GM21447 (cell line): ENCODE data around the gene NUDT4.
"Not testable (repeated sequence)": the region's sequence is repeated elsewhere in the genome, so short reads cannot be mapped to it uniquely, and the experiment has no call there.

ENCODE experiments used
- ATAC-seq: cut with Tn5 transposase; IDR thresholded peaks from one replicate; pipeline ENCODE4 v1.9.1; 2021; ENCODE audit not compliant: unreplicated experiment

Gene NUDT4

DNA sequence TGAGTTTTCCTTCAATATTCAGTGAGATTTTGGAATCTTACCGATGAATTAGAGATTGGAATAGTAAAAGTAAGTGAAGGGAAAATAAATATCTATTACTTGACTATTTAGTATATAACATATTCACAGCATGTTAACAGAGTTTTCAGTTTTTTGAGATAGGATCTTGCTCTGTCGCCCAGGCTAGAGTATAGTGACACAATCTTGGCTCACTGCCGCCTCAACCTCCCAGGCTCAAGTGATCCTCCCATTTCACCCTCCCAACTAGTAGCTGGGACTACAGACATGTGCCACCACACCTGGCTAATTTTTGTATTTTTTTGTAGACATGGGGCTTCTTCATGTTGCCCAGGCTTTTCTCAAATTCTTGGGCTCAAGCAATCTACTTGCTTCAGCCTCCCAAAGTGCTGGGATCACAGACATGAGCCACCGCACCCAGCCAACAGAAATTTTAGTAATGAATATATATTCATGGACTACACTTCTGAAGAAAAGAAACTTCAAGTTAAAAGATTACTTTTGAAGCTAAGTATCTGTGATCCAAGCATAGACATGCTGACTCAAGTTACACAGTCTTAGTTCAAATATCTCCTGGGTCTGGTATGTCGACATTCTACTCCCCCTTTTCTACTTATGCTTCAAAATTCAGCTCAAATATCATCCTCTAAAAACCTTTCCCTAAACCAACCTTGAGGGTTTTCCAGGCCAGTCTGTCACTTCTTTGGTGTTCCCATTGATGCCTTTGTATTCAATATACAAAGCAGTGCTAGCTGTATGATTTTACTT is 50.2 kb downstream of the NUDT4 start:
- no peak for ATAC-seq

DNA sequence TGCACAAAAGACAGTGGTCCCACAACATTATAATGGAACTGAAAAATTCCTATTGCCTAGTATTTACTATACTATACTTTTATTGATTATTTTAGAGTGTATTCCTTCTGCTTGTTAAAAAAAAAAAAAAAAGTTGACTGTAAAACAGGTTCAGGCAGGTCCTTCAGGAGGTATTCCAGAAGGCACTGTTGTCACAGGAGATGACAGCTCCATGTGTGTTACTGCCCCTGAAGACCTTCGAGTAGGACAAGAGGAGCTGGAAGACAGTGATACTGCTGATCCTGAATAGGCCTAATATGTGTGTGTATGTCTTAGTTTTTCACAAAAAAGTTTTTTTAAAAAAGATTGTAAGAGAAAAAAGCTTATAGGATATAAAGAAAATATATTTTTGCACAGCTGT is 51.7 kb downstream of the NUDT4 start:
- no peak for ATAC-seq

DNA sequence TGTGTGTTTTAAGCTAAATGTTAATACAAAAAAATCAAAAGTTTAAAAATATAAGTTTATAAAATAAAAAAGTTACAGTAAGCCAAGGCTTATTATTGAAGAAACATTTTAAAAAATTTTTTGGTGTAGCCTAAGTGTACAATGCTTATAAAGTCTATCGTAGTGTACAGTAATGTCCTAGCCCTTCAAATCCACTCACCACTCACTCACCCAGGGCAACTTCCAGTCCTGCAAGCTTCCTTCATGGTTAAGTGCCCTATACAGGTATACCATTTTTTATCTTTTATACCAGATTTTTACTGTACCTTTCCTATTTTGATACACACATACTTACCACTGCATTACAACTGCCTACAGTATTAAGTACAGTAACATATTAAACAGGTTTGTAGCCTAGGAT is 52.1 kb downstream of the NUDT4 start:
- ATAC-seq, result no peak

DNA sequence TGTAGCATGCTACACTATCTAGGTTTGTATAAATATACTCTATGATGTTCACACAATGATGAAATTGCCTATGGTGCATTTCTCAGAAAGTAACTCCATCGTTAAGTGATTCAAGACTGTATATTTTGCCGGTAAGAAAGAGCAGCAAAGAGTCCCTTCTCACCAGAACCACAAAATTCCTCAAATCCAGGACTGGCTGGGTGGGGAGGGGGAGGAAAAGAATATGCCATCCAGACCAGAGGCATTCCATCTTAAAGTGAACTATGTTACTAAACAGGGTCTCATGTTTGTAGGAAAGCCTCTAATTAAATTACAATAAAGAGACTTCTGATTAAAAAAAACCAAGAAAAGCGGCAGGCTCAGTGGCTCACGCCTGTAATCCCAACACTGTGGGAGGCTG is 52.6 kb downstream of the NUDT4 start:
- ATAC-seq, result no peak

DNA sequence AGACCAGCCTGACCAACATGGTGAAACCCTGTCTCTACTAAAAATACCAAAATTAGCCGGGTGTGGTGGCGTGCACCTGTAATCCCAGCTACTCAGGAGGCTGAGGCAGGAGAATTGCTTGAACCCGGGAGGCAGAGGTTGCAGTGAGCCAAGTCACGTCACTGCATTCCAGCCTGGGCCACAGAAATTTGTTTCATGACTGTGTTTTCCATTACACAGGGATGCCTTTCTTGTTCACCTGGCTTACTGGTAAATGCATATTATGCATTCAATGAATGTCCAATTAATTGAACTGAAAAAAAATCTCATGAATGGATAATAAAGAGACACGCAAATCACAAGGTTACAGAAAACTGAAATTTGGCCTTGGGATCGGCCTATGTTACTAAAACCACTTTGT is 54.3 kb downstream of the NUDT4 start:
- ATAC-seq, result not testable (repeated sequence)

DNA sequence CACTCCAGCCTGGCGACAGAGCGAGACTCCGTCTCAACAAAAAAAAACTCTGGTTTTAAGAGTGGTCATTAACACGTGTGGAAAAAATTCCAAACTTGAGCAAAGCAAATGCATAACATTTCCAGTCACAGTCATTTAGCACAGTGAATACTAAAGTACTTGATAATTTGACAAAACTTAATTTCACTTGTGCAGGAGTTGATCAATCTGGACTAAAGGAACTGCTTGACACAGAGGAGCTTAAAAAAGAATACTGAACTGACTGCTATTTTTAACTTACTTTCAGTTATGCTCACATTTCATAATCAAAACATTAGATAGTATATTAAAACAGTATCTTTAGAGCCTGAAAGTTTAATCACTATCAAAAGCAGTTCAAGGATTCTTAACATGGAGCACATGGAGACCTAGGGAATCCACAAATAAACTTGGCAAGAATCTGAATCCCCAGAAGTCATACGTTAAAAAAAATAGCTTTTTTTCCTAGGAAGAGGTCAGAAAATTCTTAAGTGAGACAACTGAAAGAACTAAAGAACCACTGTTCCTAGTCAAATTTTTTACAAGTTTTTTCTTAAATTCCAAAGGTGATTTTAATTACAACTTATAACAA is 56.6 kb downstream of the NUDT4 start:
- ATAC-seq, result no peak

DNA sequence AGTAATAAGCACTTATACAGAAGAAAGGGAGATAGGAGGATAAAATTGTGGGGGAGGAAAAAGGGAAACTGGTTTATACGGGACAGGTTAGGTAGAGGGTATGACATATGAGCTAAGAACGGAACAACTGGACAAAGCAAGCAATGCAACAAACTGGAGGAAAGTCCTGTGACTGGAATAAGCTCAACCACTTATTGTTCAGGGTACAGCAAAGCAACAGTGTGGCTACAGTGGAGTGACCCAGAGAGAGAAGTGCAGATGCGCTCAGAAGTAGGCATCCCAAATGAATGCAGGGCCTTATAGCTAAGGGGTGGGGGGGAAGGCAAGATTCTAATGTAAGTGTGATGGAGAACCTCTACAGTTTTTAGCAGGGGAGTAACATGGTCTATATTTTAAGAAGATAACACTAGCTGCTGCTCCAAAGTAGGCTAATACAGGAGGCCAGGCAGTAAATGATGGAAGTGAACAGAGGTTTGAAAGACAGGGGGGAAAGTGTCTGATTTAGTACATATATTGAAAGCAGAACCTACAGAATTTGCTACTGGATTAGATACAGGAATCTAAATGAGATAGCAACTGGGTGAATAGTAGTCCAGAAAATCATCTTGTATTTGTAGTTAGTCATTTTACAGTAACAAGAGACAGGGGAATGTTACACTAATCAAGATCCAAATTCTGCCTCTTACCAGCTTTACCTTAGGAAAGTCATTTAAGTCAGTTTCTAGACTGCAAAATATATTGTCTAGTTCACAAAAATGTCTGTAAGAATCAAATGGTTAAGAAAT is 60.7 kb downstream of the NUDT4 start:
- no peak for ATAC-seq

DNA sequence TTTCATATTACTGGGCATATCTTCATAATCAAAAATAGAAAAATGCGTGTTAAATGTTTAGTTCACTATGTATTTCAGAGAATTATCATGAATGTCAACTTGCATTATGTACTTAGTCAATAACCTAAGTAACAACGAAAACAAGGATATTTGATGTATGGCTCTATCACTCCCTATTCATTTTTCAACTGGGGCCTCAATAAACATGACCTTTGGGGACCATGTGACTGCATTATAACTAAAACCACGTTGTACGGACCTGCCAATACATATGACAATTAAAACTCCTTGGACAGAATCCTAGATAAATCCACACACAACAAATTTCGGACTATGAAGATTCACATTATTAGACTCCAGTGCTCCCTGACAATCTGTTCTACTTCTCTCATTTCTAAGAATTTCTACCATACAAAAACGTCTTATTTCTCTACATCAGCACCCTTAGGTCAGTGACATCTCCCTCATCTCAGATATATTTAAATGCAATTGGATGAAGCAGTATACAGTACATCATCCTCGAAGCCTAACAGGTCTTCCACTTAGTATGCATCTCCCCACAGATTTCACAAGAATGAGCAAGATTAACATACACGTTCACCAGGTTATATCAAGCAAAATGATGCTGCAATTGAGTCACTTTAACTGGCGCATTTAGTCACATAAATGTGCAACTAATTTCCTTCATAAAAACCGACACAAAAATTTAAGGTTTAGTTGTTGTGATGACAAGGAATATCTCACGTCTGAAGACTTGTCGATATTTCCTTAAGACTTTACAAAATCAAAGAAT is 62.5 kb downstream of the NUDT4 start:
- no peak for ATAC-seq

DNA sequence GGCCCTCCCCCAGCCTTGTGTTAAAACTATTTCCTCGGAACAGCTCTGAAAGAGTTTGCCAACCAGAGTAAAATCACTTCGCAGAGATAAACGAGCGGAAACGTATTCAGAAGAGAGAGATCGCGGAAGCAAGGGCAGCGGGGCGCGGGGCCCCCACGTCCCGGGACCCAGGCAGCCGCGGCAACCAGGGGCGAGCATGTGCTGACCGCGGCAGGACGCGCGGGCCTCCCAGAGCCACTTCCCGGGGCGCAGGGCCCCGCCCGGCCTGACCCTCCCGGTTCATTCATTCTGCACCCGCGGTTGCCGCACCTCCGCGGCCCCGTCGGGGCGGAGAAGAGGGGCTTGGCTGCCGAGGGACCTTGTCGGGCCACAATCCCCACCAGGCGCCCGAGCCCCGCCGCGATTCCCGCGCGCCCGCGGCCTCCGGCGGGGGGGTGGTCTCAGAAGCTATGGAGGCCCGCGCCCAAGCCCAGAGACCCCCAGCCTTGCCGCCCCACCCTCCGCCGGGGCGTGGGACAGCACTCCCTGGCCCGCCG is 63.4 kb downstream of the NUDT4 start:
- ATAC-seq, result no peak

DNA sequence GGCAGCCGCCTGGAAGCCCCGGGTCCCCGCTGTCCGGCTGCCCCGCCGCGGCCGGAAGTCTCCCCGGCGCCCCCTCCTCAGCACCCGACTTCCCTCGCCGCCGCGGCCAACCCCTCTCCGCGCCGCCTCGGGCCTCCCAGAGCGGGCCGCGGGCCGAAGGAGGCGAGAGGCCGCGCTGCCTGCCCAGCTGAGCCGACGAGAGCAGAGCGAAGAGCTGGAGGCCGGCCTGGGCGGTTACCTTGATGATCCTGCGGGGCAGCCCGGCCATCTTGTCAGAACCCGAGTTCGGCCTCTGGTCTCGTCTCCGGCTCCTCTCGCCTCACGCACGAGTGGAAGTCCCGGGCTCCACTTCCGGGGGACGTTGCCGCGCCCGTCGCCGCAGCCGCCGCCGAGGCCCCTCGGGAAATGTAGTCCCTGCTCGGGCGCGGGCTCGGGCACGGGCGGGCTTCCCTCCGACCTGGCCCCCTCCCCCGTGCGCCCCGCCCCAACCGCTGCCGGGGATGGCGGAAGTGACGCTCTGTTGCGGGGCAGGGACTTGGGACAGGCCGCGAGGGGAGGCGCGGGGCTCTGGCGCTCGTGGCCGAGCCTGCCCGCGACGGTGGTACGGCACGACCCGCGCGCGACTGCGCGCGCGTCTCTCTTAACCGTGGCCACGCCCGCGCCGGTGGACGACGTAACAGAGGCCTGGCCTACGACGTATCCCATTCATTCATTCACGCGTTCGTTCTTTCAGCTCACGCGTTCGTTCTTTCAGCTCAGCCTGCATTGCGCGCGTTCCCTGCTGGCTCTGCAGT is 64.1 kb downstream of the NUDT4 start, which contains the start of gene UBE2N:
Gene UBE2N, minus strand, starts transcription at position 331 of the 794 bp plus-strand sequence. Its CDS starts 63 bp downstream, at position 268.
- peak; percentile 78 for ATAC-seq

DNA sequence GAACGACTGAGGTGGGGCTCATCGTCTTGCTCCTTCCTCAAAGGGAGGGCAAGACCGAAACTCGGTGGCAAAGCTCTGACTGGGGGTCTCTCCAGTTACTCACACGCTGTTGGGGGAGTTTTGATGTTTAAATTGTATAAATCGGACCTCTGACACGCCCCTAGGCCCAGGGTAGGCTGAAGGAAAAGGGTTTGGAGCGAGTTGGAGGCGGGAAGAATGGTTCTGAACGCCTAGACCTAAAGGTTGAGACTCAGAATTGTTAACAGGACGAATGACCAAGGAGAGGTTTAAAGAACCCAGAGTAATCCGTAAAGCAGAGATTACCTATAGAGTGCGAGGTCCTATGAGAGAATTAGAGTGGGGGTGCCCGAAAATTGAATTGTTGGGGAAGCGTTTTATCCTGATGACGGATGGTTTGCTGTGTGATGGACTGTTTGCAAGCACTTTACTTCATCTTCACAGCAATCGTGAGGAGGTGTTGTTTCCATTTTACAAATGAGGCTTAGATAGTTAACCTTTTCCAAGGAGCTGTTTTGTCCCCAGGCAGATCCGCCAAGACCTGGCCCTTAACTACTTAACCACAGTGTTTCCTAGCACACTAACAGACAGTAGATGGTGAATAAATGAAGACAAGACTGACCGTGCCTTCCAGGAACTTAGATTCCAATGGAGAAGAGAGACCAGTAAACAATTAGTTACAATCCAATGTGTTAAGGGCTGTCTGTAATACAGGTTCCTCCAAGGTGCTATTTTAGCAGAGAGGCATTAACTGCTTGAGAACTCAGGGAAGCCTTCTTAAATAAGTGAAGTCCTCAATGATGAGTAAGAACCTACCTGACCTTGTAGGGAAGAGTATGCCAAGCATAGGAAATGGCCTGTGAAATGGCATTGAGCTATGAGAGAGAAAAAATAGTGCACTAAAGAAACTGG is 65.0 kb downstream of the NUDT4 start:
- peak; percentile 0 for ATAC-seq

DNA sequence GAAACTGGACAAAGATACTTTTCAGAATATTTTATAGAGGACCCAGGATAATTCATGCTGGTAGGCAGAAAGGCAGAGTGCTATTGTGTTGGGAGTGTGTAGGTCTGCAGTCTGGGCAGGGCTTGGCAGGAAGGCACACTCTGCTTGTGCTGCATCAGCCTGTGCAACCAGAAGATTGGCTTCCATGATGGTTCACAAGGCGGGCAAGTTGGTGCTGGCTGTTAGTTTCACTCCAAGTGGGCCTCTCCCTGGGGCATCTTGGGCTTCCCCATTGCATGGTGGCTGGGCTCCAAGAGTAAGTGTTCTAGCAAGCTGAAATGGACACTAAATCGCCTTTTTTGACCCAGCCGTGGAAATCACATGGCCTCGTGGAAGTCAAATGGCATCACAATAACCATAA is 65.9 kb downstream of the NUDT4 start:
- ATAC-seq, result no peak

DNA sequence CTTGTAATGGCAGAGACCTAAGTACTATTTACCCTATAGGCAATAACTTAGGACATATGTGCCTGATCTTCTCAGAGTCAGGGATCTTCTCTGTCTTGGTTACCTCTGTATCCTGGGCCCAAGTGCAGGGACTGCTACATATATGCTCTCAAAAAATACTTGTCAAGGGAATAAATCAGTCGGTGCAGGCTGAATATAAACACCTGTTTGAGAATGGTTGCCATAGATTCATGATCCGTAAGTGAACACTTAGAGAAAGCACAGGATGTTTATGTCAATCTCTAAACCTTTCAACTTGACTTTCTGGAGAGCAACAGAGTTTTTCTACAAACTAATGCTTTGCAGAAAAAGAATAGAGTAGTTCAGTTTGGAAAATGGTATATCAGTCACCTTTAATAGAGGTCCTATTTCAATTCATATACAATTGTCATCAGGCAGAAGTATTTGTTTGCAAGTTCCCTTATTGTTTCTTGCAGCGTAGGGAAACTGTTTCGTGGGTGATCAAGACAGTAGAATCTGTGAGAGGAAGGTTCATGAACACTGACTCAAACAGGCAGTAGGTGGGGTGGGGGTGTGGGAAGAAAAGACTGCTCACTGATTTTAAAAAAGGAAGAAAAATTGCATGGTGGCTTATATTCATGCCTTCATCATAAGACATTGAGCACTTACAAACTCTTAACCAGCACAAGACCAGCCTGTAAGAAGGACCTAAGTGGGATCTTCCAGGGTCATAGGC is 70.0 kb downstream of the NUDT4 start:
- no peak for ATAC-seq

DNA sequence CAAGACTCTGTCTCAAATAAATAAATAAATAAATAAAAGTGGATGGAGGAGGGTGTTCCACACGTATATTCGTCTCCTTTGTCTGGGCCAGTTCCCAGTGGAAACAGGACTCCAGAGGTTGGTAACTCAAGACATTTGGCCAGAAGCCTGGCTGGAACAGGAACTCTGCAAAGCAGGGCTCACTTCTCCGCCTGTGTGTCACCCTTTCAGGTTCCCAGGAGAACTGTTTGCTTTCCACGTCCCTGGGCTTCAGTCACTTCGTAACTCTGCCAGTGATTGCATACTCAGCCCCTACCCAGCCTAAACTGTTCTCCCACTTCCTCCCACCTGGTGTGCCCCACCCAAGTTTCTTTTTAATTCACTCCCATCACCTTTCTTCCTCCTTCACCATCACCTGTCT is 71.1 kb downstream of the NUDT4 start:
- ATAC-seq, result no peak

DNA sequence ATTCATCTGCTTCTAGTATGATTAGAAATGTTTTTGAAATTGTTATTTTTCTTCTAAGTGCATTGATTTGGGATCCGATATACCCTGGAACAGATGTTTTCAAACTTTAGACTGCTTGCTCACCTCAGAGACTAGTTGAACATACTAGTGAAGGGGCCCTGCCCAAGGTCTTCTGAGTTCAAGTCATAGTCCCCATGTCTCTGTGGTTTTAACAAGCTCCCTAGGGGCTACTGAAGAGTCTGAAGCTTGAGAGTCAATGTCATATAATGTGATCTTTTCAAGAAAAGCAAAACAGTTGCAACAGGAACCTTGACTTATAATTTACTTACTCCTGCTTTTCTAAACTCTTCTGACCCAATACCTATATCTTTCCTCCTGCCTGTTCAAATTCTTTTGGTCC is 71.6 kb downstream of the NUDT4 start:
- ATAC-seq, result peak; percentile 92

DNA sequence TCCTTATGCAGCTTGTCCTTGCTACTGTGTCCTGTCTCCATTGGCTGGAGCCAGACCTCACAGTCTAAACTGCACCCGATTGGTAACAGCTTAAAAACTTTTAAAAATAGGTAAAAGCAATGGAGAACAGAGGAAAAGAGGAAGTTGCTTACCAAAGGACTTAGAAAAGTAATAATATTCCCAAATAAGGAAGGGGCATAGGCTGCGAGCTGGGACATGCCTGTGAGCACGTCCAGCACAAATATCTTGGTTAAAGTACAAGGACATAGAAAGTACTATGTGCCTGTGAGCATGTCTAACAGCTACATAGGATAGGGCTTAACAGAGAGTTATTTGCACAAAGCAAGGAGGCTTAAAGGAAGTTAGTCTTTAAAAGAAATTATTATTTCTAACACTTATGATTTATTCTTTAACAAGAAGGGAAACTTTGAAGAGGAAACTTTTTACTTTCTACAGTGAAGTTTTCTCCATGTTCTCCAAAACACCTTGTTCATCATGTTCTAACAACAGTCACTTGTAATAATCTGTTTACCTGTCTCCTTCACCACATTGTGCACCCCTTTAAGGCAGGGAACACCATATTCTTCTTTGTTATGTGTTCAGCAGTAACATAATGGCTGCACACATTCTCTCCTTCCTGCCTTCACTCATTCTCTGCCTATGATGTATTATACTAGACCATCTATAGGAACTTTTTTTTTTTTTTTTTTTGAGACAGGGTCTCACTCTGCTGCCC is 73.9 kb downstream of the NUDT4 start:
- ATAC-seq, result no peak

DNA sequence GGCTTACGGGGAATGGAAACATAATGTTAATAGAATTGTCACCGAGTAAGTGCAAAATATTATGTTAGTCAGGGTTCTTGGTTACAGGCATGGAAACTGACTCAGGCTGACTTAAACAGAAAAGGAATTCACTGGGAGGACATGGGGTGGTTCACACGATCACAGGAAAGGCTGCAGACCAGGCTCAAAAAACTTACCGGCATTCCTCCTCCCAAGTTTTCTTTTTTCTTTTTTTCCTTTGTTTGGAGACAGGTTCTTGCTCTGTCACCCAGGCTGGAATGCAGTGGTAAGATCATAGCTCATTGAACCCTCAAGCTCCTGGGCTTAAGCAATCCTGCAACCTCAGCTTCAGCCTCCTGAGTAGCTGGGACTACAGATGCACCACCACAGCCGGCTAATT is 75.9 kb downstream of the NUDT4 start:
- no peak for ATAC-seq

DNA sequence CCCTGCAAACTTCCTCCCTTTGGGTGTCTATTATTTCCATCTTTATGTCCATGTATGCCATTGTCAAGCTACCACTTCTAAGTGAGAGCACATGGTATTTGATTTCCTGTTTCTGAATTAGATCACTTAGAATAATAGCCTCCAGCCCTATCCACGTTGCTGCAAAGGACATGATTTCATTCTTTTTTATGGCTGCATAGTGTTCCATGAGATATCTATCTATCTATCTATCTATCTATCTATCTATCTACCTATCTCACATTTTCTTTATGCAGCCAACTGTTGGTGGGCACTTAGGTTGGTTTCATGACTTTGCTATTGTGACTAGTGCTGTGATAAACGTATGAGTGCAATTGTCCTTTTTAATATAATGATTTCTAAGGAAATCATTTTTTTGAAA is 78.4 kb downstream of the NUDT4 start:
- ATAC-seq, result no peak
